Skeletal muscle satellite cell (primary cell): ENCODE results near the gene HLCS.

Experiments
- H3K27me3 ChIP-seq: 2 replicates; pipeline ENCODE4 v1.7.0; 2013; ENCODE audit warnings: low read length; ENCODE audit not compliant: control insufficient read depth, insufficient read depth
- H3K36me3 ChIP-seq: 2 replicates; pipeline ENCODE4 v1.7.0; 2013; ENCODE audit warnings: mild to moderate bottlenecking, control low read depth, low read length; ENCODE audit not compliant: insufficient read depth
- H3K4me1 ChIP-seq: 2 replicates; pipeline ENCODE4 v1.7.0; 2013; ENCODE audit warnings: low read length; ENCODE audit not compliant: control insufficient read depth, insufficient read depth
- H3K4me2 ChIP-seq: 2 replicates; pipeline ENCODE4 v1.7.0; 2013; ENCODE audit warnings: mild to moderate bottlenecking, low read length
- H3K4me3 ChIP-seq: 2 replicates; pipeline ENCODE4 v1.7.0; 2013; ENCODE audit warnings: low read length
- H3K9ac ChIP-seq: 2 replicates; pipeline ENCODE4 v1.7.0; 2013; ENCODE audit warnings: mild to moderate bottlenecking, low read depth, low read length, moderate library complexity
- H3K9me3 ChIP-seq: replicated peaks from 2 replicates; pipeline ENCODE4 v1.7.0; 2013; ENCODE audit warnings: mild to moderate bottlenecking, control low read depth, low read length

HLCS gene

DNA sequence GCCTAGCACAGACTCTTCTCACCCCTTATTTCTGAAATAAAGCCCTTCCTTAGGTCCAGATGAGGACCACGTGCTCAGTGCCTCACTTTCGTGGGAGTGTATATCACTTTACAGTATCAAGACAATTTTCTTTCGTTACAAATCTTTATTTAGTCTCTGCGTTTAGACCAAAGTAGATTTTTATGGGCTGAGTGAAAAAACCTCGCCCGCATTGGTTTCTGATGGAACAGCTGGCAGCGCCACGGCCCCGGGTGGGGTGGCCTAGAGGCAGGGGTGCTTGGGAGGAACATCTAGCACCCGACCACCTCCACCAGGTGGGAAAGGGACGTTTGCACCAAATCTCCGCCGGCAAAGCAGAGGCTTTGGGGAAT is 260.0 kb downstream of the HLCS start:
- H3K27me3 ChIP-seq = no peaks in the 10 kb centered on the region

DNA sequence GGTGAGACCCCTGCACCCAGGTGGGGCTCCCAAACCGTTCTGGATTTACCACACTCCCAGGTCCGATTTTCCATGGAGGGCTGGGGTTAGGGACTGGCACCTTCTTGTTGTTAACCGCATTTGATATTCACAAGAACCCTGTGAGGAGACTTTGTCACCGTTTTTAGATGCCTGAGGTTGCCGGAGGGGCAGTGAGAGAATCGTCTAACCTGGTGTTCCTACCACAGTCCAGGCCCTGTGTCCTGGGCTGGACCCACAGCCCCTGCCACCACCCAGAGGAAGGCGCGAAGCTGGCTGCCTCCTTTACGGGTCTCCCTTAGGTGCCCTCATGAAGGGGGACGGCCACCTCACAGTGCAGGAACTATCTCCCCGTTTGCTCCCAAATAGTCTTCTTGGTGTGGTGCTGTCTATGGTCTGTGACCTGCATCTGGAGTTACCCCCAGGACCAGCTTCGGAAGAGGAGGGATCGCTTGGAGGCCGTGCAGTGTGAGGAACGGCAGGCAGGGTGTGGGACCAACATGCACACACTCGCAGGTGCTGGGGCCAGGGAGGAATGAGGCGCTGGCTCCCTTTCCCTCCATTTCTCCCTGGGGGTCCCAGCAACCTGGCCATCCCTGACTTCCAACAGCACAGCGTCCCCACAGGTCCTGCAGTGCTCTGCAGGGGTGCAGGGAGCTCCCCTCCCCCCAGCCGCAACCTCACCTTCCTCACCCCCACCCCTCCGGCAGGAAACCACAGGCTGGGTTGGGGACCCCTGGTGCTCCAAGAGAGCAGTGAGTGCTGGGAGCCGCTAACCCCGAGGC is 260.6 kb downstream of the HLCS start:
- no peaks in the 10 kb centered on the region for H3K27me3 ChIP-seq
- H3K9me3 ChIP-seq = no peaks in the 10 kb centered on the region
- H3K4me3 ChIP-seq = peak overlapping the region; percentile 80
- H3K4me2 ChIP-seq = peak overlapping the region; percentile 99
- peaks cover 19% of the 10 kb centered on the region for H3K4me1 ChIP-seq
- peak overlapping the region; percentile 94 for H3K9ac ChIP-seq
- peaks cover 21% of the 10 kb centered on the region for H3K36me3 ChIP-seq

More for the DNA sequence above, 260.0 kb downstream of the HLCS start:
- Histone ChIP-seq H3K4me2 (peak overlapping the region; percentile 99), H3K9ac (peak overlapping the region; percentile 94), H3K9me3 (no peaks in the 10 kb centered on the region), H3K36me3 (peaks cover 21% of the 10 kb centered on the region), H3K4me1 (peaks cover 18% of the 10 kb centered on the region), H3K4me3 (peak overlapping the region; percentile 80)

GRCh38 chr21:36704958-36705678 is 261.4 kb downstream of the HLCS start:
- peak overlapping the region; percentile 99 for H3K4me2 ChIP-seq
- peak overlapping the region; percentile 80 for H3K4me3 ChIP-seq
- no peaks in the 10 kb centered on the region for H3K9me3 ChIP-seq
- no peaks in the 10 kb centered on the region for H3K27me3 ChIP-seq
- H3K9ac ChIP-seq = peak overlapping the region; percentile 94
- peaks cover 14% of the 10 kb centered on the region for H3K36me3 ChIP-seq
- peaks cover 19% of the 10 kb centered on the region for H3K4me1 ChIP-seq

GRCh38 chr21:36704281-36704957 is 262.1 kb downstream of the HLCS start:
- H3K4me2 ChIP-seq = peak overlapping the region; percentile 99
- peak overlapping the region; percentile 94 for H3K9ac ChIP-seq
- H3K27me3 ChIP-seq = no peaks in the 10 kb centered on the region
- H3K4me3 ChIP-seq = peak overlapping the region; percentile 80
- no peaks in the 10 kb centered on the region for H3K9me3 ChIP-seq
- peaks cover 19% of the 10 kb centered on the region for H3K4me1 ChIP-seq
- H3K36me3 ChIP-seq = peaks cover 12% of the 10 kb centered on the region

- Histone ChIP-seq H3K4me1 (peaks cover 19% of the 10 kb centered on the region), H3K36me3 (peaks cover 12% of the 10 kb centered on the region), H3K4me2 (peak overlapping the region; percentile 99), H3K9me3 (no peaks in the 10 kb centered on the region), H3K27me3 (no peaks in the 10 kb centered on the region), H3K4me3 (peak overlapping the region; percentile 80), H3K9ac (peak overlapping the region; percentile 94)
These were observed 262.7 kb downstream of the HLCS start for GRCh38 chr21:36703626-36704280.

DNA sequence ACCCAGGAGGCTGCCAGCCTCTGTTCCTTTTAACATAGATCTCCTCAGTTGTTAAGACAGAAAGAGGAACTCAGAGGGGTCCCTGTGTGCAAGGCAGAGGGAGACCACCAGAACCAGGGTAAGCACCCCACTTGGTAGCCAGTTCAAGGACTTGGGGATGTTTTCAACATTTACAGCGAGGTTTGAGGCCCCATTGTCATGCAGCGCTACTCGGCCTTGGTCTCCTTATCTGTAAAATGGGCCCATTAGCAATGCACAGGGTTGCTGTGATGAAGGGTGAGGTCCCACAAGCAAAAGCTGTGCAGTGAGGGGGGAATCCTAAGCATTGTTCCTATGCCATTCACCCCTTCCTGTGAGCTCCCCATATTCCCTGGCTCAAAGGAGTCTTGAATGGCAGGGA is 263.3 kb downstream of the HLCS start:
- Histone ChIP-seq H3K4me2 (peak overlapping the region; percentile 99), H3K4me3 (peak overlapping the region; percentile 80), H3K4me1 (peaks cover 22% of the 10 kb centered on the region), H3K27me3 (no peaks in the 10 kb centered on the region), H3K9ac (peak overlapping the region; percentile 94), H3K9me3 (no peaks in the 10 kb centered on the region), H3K36me3 (peaks cover 12% of the 10 kb centered on the region)

GRCh38 chr21:36702622-36702968 is 263.9 kb downstream of the HLCS start:
- Histone ChIP-seq H3K4me2 (peak overlapping the region; percentile 99), H3K27me3 (no peaks in the 10 kb centered on the region), H3K4me1 (peaks cover 26% of the 10 kb centered on the region), H3K9me3 (no peaks in the 10 kb centered on the region), H3K36me3 (peaks cover 12% of the 10 kb centered on the region), H3K9ac (peak overlapping the region; percentile 94), H3K4me3 (peak overlapping the region; percentile 80)

- Histone ChIP-seq H3K9ac (peak overlapping the region; percentile 94), H3K4me2 (peak overlapping the region; percentile 99)
These were observed 264.5 kb downstream of the HLCS start for GRCh38 chr21:36701756-36702621.

DNA sequence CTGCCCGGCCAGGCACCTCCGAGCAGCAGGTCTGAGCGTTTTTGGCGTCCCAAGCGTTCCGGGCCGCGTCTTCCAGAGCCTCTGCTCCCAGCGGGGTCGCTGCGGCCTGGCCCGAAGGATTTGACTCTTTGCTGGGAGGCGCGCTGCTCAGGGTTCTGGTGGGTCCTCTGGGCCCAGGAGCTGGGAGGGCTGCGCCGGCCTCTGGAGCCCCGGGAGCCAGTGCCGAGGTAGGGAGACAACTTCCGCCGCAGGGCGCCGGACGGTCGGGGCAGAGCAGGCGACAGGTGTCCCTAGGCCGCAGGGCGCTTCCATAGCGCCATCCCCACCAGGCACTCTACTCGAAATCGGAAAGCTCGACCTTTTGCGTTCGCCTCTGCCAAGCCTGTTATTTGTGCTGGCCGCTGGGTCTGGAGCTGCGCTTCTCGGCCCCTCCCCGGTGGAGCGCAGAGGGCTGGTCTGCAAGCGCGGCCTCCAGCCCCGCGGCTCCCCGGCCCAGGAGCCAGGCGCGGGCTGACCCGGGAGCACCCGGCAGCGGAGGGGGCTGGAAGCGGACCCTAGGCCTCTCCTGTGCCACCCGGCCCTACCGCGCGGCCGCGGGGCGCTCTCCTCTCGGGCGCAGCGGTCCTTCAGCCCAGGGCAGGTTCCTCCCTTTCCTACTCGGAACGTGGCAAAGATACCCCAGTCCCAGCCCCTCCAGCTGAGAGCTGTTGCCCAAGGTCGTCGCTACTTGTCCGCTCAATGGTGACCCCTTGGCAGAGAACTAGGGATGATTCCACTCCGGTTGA is 265.3 kb downstream of the HLCS start:
- Histone ChIP-seq H3K27me3 (no peaks in the 10 kb centered on the region), H3K36me3 (peaks cover 9% of the 10 kb centered on the region), H3K4me3 (peak overlapping the region; percentile 80), H3K9me3 (no peaks in the 10 kb centered on the region), H3K4me2 (peak overlapping the region; percentile 99), H3K9ac (peak overlapping the region; percentile 94), H3K4me1 (peaks cover 26% of the 10 kb centered on the region)

More at GRCh38 chr21:36701756-36702621, 264.5 kb downstream of the HLCS start:
- Histone ChIP-seq H3K4me1 (peaks cover 26% of the 10 kb centered on the region), H3K4me3 (peak overlapping the region; percentile 80), H3K9me3 (no peaks in the 10 kb centered on the region), H3K27me3 (no peaks in the 10 kb centered on the region), H3K36me3 (peaks cover 9% of the 10 kb centered on the region)
